Measurements from ENCODE around the gene SFMBT1.

Gene SFMBT1

DNA sequence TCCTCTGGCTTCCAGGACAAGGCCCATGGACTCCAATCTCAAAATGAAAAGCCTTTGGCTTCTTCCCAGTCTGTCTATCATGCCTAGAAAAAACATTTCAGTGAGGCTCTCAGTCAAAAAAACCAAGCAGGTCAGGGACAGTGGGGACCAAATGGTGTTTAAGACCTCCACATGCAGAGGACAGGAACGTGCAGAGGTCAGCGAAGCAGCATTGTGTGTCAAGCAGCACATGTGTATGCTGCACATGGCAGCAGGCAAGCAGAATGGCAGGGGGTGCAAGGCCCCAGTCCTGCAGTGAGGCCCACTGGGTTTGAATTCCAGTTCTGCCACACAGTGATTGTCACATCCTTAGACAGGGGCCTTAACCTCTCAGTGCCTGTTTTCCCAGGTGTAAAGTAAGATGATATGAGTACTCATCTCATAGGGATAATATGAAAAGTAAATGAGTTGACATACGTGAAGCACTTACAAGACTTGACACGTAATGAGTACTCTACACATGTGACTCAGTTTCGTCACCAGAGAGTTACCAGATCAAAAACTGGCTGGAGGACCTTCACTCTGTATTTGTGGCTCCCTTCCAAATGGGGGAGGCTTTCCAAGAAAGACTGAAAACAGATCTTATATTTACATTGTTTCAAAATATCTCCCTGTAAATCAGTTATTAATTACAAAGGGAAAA lies 159.7 kb downstream of the SFMBT1 start:
- Histone ChIP-seq H3F3A (ENCODE audit: control insufficient read depth, insufficient read depth) (no peaks in the 10 kb centered on the region), H3K36me3 (ENCODE audit: control insufficient read depth, low read length) (peaks cover 13% of the 10 kb centered on the region)

DNA sequence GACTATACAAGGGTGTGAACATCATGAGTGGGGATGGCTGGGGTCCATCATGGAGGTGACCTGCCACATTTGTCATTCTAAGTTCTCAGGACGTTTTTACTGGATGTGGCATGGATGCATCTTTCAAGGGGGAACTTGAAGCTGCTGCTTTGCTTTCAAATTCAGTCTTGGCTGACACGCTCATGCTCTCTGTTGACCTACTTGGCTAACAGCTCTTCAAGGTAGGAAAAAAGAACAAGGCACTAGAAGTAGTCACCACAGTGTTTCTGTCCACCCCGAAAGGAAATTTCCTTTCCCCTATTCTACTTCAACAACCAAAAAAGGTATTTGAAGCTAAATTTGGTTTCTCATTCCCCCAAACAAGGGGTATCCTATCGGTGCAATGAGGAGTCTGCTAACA lies 163.5 kb downstream of the SFMBT1 start:
- no peaks in the 10 kb centered on the region for H3K4me1 ChIP-seq (ENCODE audit: control insufficient read depth, low read length)
- no peak overlapping the region for H3K4me2 ChIP-seq (ENCODE audit: low read length)
- no peak overlapping the region for H3K4me3 ChIP-seq (ENCODE audit: low read length)
- H3K9me2 ChIP-seq (replicated peaks; ENCODE audit: control insufficient read depth, low read length), result no peaks in the 10 kb centered on the region
- peaks cover 6% of the 10 kb centered on the region; the same call in 1 of the 2 replicates for H3K79me2 ChIP-seq (ENCODE audit: control insufficient read depth, low read length)
- no peaks in the 10 kb centered on the region for H4K20me1 ChIP-seq (ENCODE audit: control insufficient read depth, insufficient read depth, low read depth, low read length)
- H3F3A ChIP-seq (ENCODE audit: control insufficient read depth, insufficient read depth), result no peaks in the 10 kb centered on the region
- no peaks in the 10 kb centered on the region for H3K9me3 ChIP-seq (ENCODE audit: control insufficient read depth, insufficient read depth, low read length)
- H3K27ac ChIP-seq (ENCODE audit: low read depth, low read length), result no peak overlapping the region
- TF ChIP-seq, protein P1, sequence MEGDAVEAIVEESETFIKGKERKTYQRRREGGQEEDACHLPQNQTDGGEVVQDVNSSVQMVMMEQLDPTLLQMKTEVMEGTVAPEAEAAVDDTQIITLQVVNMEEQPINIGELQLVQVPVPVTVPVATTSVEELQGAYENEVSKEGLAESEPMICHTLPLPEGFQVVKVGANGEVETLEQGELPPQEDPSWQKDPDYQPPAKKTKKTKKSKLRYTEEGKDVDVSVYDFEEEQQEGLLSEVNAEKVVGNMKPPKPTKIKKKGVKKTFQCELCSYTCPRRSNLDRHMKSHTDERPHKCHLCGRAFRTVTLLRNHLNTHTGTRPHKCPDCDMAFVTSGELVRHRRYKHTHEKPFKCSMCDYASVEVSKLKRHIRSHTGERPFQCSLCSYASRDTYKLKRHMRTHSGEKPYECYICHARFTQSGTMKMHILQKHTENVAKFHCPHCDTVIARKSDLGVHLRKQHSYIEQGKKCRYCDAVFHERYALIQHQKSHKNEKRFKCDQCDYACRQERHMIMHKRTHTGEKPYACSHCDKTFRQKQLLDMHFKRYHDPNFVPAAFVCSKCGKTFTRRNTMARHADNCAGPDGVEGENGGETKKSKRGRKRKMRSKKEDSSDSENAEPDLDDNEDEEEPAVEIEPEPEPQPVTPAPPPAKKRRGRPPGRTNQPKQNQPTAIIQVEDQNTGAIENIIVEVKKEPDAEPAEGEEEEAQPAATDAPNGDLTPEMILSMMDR (IDR thresholded peaks at IDR 0.05; ENCODE audit: low read depth, low read length, poor library complexity, severe bottlenecking), result no peak
- no peak for TF ChIP-seq EZH2phosphoT487 (IDR thresholded peaks at IDR 0.05; ENCODE audit: borderline replicate concordance, low read length)
- peaks cover 11% of the 10 kb centered on the region for H3K36me3 ChIP-seq (ENCODE audit: control insufficient read depth, low read length)
- no peaks in the 10 kb centered on the region for H3K27me3 ChIP-seq (ENCODE audit: control insufficient read depth, low read length)

More for the DNA sequence above, 159.7 kb downstream of the SFMBT1 start:
- H3K9me2 ChIP-seq (replicated peaks; ENCODE audit: control insufficient read depth, low read length), result no peaks in the 10 kb centered on the region
- H3K4me3 ChIP-seq (ENCODE audit: low read length), result no peak overlapping the region
- peaks cover 16% of the 10 kb centered on the region for H3K79me2 ChIP-seq (ENCODE audit: control insufficient read depth, low read length)
- H4K20me1 ChIP-seq (ENCODE audit: control insufficient read depth, insufficient read depth, low read depth, low read length), result no peaks in the 10 kb centered on the region; the same call in 1 of the 2 replicates
- no peak overlapping the region for H3K27ac ChIP-seq (ENCODE audit: low read depth, low read length)
- no peak overlapping the region for H3K4me2 ChIP-seq (ENCODE audit: low read length)
- no peak for TF ChIP-seq EZH2phosphoT487 (IDR thresholded peaks at IDR 0.05; ENCODE audit: borderline replicate concordance, low read length)
- TF ChIP-seq, protein P1 (IDR thresholded peaks at IDR 0.05; ENCODE audit: low read depth, low read length, poor library complexity, severe bottlenecking), result no peak
- H3K9me3 ChIP-seq (ENCODE audit: control insufficient read depth, insufficient read depth, low read length), result no peaks in the 10 kb centered on the region
- no peaks in the 10 kb centered on the region for H3K27me3 ChIP-seq (ENCODE audit: control insufficient read depth, low read length)
- H3K4me1 ChIP-seq (ENCODE audit: control insufficient read depth, low read length), result peaks cover under 1% of the 10 kb centered on the region

DNA sequence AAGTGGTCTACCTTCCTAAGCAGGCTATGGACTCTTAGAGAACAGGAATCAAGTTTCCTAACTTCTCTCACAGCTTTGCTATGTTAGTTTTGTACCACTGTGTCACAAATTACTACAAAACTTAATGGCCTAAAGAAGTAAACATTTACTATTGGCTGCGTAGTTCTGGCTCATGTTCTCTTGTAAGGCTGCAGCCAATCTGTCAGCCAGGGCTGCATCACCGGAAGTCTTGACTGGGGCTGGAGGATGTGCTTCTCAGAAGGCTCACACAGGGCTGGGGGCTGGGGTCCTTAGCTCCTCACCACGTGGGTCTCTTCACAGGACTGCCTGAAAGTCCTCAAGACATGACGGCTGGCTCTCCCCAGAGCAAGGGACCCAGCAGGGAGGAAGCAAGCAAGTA lies 164.0 kb downstream of the SFMBT1 start:
- H3K36me3 ChIP-seq (ENCODE audit: control insufficient read depth, low read length), result peaks cover 11% of the 10 kb centered on the region
- H3K79me2 ChIP-seq (ENCODE audit: control insufficient read depth, low read length), result peaks cover 3% of the 10 kb centered on the region; the same call in 1 of the 2 replicates
- H4K20me1 ChIP-seq (ENCODE audit: control insufficient read depth, insufficient read depth, low read depth, low read length), result no peaks in the 10 kb centered on the region
- H3K27ac ChIP-seq (ENCODE audit: low read depth, low read length), result no peak overlapping the region
- no peak overlapping the region for H3K4me3 ChIP-seq (ENCODE audit: low read length)
- H3K4me2 ChIP-seq (ENCODE audit: low read length), result no peak overlapping the region
- no peaks in the 10 kb centered on the region for H3K9me3 ChIP-seq (ENCODE audit: control insufficient read depth, insufficient read depth, low read length)
- H3F3A ChIP-seq (ENCODE audit: control insufficient read depth, insufficient read depth), result no peaks in the 10 kb centered on the region
- no peaks in the 10 kb centered on the region for H3K4me1 ChIP-seq (ENCODE audit: control insufficient read depth, low read length)
- H3K9me2 ChIP-seq (replicated peaks; ENCODE audit: control insufficient read depth, low read length), result no peaks in the 10 kb centered on the region
- no peak for TF ChIP-seq EZH2phosphoT487 (IDR thresholded peaks at IDR 0.05; ENCODE audit: borderline replicate concordance, low read length)
- TF ChIP-seq, protein P1 (IDR thresholded peaks at IDR 0.05; ENCODE audit: low read depth, low read length, poor library complexity, severe bottlenecking), result no peak
- H3K27me3 ChIP-seq (ENCODE audit: control insufficient read depth, low read length), result no peaks in the 10 kb centered on the region
